ENCODE measurements around the gene IL12RB2.

Gene IL12RB2

DNA sequence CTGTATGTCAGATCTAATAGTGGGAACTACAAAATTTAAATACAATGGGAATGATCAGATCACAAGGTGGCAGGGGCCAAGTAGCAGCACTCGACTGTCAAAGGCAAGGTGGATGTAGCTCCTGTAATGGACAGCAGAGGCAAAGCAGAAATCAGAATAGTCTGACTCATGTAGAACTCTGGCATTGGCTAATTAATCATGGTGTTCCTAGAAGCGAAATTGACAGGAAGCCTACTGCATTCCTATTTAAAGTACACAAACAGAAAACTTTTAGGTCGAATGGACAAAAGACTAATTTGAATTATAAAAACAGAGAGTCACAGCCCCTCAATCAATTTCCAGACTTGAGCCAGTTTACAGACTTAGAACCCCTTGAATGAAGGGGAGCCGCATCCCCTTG, 17.4 kb upstream of the IL12RB2 start:
- H3K4me1 ChIP-seq (ENCODE audit: control insufficient read depth, insufficient read depth, low read depth, low read length), result no peaks in the 10 kb centered on the region
- H3K4me3 ChIP-seq (ENCODE audit: insufficient read depth in 1 of 2, low read depth in 1 of 2, low read length in 2 of 2), result no peak overlapping the region
- no peak overlapping the region for H2AK5ac ChIP-seq (ENCODE audit: low read length, severe bottlenecking)
- no peak overlapping the region for H3K14ac ChIP-seq (ENCODE audit: low read length in 2 of 2)
- no peak for DNase-seq
- no peak overlapping the region for H3K23ac ChIP-seq (ENCODE audit: low read length in 2 of 2)
- H3K27me3 ChIP-seq (ENCODE audit: control insufficient read depth in 1 of 2, insufficient read depth in 1 of 2, low read length in 2 of 2), result peaks cover 0 to 10% of the 10 kb centered on the region in 2 experiments
- no peak overlapping the region for H2BK12ac ChIP-seq (ENCODE audit: low read length in 2 of 2)
- H4K8ac ChIP-seq (ENCODE audit: low read length), result no peak overlapping the region
- H3K18ac ChIP-seq (ENCODE audit: low read depth in 1 of 2, low read length in 2 of 2), result no peak overlapping the region
- H3K9ac ChIP-seq (ENCODE audit: low read length), result no peak overlapping the region
- H2BK120ac ChIP-seq (ENCODE audit: low read depth, low read length), result no peak overlapping the region
- no peak overlapping the region for H3K4ac ChIP-seq (ENCODE audit: low read depth in 1 of 2, low read length in 2 of 2)
- H3K79me1 ChIP-seq (replicated peaks; ENCODE audit: low read length, poor library complexity, severe bottlenecking), result no peaks in the 10 kb centered on the region
- no peak overlapping the region for H3K27ac ChIP-seq (ENCODE audit: low read length, poor library complexity, severe bottlenecking)
- H2AFZ ChIP-seq (ENCODE audit: low read depth, low read length), result no peak overlapping the region
- H2BK5ac ChIP-seq (ENCODE audit: low read depth, low read length, poor library complexity, severe bottlenecking), result no peak overlapping the region
- H3K4me2 ChIP-seq (ENCODE audit: low read length, poor library complexity, severe bottlenecking), result no peak overlapping the region
- 56% methylated on average over 4 of the region's 4 CpGs for WGBS
- H2BK15ac ChIP-seq (ENCODE audit: low read depth, poor library complexity, severe bottlenecking), result no peak overlapping the region
- H4K91ac ChIP-seq (ENCODE audit: low read length), result no peak overlapping the region
- no peaks in the 10 kb centered on the region for H3K9me3 ChIP-seq (ENCODE audit: control insufficient read depth, low read length)
- no peaks in the 10 kb centered on the region for H3K36me3 ChIP-seq (ENCODE audit: control insufficient read depth in 1 of 2, insufficient read depth in 2 of 2, low read depth in 1 of 2, low read length in 2 of 2)

DNA sequence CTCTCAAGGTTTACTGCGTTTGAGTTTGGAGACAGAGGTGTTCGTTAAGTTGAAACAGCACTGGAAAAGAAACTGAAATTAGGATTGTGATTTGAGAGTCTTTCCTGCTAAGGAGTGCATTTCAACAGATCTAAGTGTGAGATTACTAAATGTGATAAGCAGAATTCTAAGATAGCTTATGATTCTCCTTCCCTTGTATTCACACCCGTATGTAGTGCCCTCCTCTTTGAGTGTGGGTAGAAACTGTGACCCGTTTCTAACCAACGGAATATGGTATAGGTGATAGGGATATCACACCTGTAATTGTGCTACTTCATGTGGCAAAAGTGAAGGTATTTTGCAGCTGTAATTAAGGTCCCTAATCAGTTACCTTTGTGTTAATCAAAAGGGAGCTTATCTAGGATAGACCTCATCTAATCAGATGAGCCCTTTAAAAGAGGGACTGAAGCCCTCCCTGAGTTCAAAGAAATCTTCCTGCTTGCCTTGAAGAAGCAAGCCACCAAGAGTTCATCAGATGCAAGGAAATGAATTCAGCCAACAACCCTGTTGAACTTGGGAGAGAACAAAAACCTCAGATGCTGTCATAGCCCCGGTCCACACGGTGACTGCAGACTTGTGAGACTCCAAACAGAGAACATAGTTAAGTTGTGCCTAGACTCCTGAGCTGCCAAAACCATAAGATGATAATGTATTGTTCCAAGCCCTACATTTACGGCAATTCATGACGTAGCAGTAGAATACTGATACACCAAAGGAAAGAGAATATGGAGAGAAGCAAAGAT, 12.6 kb upstream of the IL12RB2 start:
- Histone ChIP-seq H2BK120ac (ENCODE audit: low read depth, low read length) (no peak overlapping the region), H4K91ac (ENCODE audit: low read length) (no peak overlapping the region), H2BK15ac (ENCODE audit: low read depth, poor library complexity, severe bottlenecking) (no peak overlapping the region), H2AFZ (ENCODE audit: low read depth, low read length) (no peak overlapping the region), H2AK5ac (ENCODE audit: low read length, severe bottlenecking) (no peak overlapping the region), H3K79me1 (replicated peaks; ENCODE audit: low read length, poor library complexity, severe bottlenecking) (no peaks in the 10 kb centered on the region), H3K27me3 (ENCODE audit: control insufficient read depth in 1 of 2, insufficient read depth in 1 of 2, low read length in 2 of 2) (peaks cover 0 to 12% of the 10 kb centered on the region in 2 experiments), H2BK12ac (ENCODE audit: low read length in 2 of 2) (no peak overlapping the region), H3K4me2 (ENCODE audit: low read length, poor library complexity, severe bottlenecking) (no peak overlapping the region), H3K4me3 (ENCODE audit: insufficient read depth in 1 of 2, low read depth in 1 of 2, low read length in 2 of 2) (no peak overlapping the region), H3K36me3 (ENCODE audit: control insufficient read depth in 1 of 2, insufficient read depth in 2 of 2, low read depth in 1 of 2, low read length in 2 of 2) (no peaks in the 10 kb centered on the region), H3K27ac (ENCODE audit: low read length, poor library complexity, severe bottlenecking) (no peak overlapping the region), H3K18ac (ENCODE audit: low read depth in 1 of 2, low read length in 2 of 2) (no peak overlapping the region), H3K9me3 (ENCODE audit: control insufficient read depth, low read length) (no peaks in the 10 kb centered on the region), H3K4ac (ENCODE audit: low read depth in 1 of 2, low read length in 2 of 2) (no peak overlapping the region), H3K14ac (ENCODE audit: low read length in 2 of 2) (no peak overlapping the region), H3K4me1 (ENCODE audit: control insufficient read depth, insufficient read depth, low read depth, low read length) (no peaks in the 10 kb centered on the region), H2BK5ac (ENCODE audit: low read depth, low read length, poor library complexity, severe bottlenecking) (no peak overlapping the region), H3K9ac (ENCODE audit: low read length) (no peak overlapping the region), H3K23ac (ENCODE audit: low read length in 2 of 2) (no peak overlapping the region), H4K8ac (ENCODE audit: low read length) (no peak overlapping the region)
- 86% methylated on average over 7 of the region's 9 CpGs for whole genome bisulfite sequencing
- no peak for DNase-seq

DNA sequence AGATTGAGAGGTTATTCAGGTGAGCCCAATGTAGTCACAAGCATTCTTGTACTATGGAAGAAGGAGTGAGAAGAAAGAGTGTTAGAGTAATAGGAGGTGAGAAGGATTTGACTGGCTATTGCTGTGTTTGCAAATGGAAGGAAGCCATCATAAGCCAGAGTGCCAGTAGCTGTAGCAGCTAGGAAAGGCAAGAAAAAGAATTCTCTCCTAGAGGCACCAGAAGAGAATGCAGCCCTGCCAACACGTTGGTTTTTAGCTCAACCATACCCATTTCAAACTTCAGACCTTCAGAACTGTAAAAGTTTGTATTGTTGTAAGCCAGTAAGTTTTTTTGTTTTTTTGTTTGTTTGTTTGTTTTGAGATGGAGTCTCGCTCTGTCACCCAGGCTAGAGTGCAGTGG, 8.9 kb upstream of the IL12RB2 start:
- Histone ChIP-seq H3K27ac (ENCODE audit: low read length, poor library complexity, severe bottlenecking) (no peak overlapping the region), H2BK120ac (ENCODE audit: low read depth, low read length) (no peak overlapping the region), H3K23ac (ENCODE audit: low read length in 2 of 2) (no peak overlapping the region), H3K14ac (ENCODE audit: low read length in 2 of 2) (no peak overlapping the region), H2AK5ac (ENCODE audit: low read length, severe bottlenecking) (no peak overlapping the region), H3K4me1 (ENCODE audit: control insufficient read depth, insufficient read depth, low read depth, low read length) (no peaks in the 10 kb centered on the region), H2BK15ac (ENCODE audit: low read depth, poor library complexity, severe bottlenecking) (no peak overlapping the region), H4K91ac (ENCODE audit: low read length) (no peak overlapping the region), H3K9ac (ENCODE audit: low read length) (no peak overlapping the region), H3K18ac (ENCODE audit: low read depth in 1 of 2, low read length in 2 of 2) (no peak overlapping the region), H3K4ac (ENCODE audit: low read depth in 1 of 2, low read length in 2 of 2) (no peak overlapping the region), H2BK12ac (ENCODE audit: low read length in 2 of 2) (no peak overlapping the region), H3K36me3 (ENCODE audit: control insufficient read depth in 1 of 2, insufficient read depth in 2 of 2, low read depth in 1 of 2, low read length in 2 of 2) (no peaks in the 10 kb centered on the region), H3K4me2 (ENCODE audit: low read length, poor library complexity, severe bottlenecking) (no peak overlapping the region), H3K79me1 (replicated peaks; ENCODE audit: low read length, poor library complexity, severe bottlenecking) (no peaks in the 10 kb centered on the region), H4K8ac (ENCODE audit: low read length) (no peak overlapping the region), H2AFZ (ENCODE audit: low read depth, low read length) (no peak overlapping the region), H3K4me3 (ENCODE audit: insufficient read depth in 1 of 2, low read depth in 1 of 2, low read length in 2 of 2) (no peak overlapping the region), H3K27me3 (ENCODE audit: control insufficient read depth in 1 of 2, insufficient read depth in 1 of 2, low read length in 2 of 2) (peaks cover 0 to 12% of the 10 kb centered on the region in 2 experiments), H3K9me3 (ENCODE audit: control insufficient read depth, low read length) (no peaks in the 10 kb centered on the region), H2BK5ac (ENCODE audit: low read depth, low read length, poor library complexity, severe bottlenecking) (no peak overlapping the region)
- no CpG with 5 or more reads among the region's 2 CpGs for WGBS
- no peak for DNase-seq

DNA sequence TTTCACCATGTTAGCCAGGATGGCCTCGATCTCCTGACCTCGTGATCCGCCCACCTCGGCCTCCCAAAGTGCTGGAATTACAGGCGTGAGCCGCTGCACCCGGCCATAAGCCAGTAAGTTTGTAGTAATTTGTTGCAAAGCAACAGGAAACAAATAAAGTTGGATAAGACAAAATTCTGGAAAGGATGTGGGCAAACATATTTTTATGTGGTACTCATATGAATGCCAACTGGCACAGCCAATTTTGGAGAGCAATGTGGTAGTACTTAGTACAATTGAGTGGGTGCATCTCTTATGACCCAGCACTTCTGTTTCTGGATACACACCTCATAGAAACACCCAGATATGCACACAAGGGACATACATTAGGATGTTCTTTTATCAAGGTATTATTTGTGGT, 8.4 kb upstream of the IL12RB2 start:
- DNase-seq, result no peak
- H3K27ac ChIP-seq (ENCODE audit: low read length, poor library complexity, severe bottlenecking), result no peak overlapping the region
- no peak overlapping the region for H4K91ac ChIP-seq (ENCODE audit: low read length)
- H2BK120ac ChIP-seq (ENCODE audit: low read depth, low read length), result no peak overlapping the region
- H3K4me2 ChIP-seq (ENCODE audit: low read length, poor library complexity, severe bottlenecking), result no peak overlapping the region
- H3K14ac ChIP-seq (ENCODE audit: low read length in 2 of 2), result no peak overlapping the region
- no peaks in the 10 kb centered on the region for H3K36me3 ChIP-seq (ENCODE audit: control insufficient read depth in 1 of 2, insufficient read depth in 2 of 2, low read depth in 1 of 2, low read length in 2 of 2)
- no peaks in the 10 kb centered on the region for H3K4me1 ChIP-seq (ENCODE audit: control insufficient read depth, insufficient read depth, low read depth, low read length)
- WGBS, result 98% methylated on average over 7 of the region's 7 CpGs
- no peak overlapping the region for H2BK15ac ChIP-seq (ENCODE audit: low read depth, poor library complexity, severe bottlenecking)
- no peak overlapping the region for H3K9ac ChIP-seq (ENCODE audit: low read length)
- no peaks in the 10 kb centered on the region for H3K79me1 ChIP-seq (replicated peaks; ENCODE audit: low read length, poor library complexity, severe bottlenecking)
- no peak overlapping the region for H2BK12ac ChIP-seq (ENCODE audit: low read length in 2 of 2)
- no peak overlapping the region for H2BK5ac ChIP-seq (ENCODE audit: low read depth, low read length, poor library complexity, severe bottlenecking)
- H4K8ac ChIP-seq (ENCODE audit: low read length), result no peak overlapping the region
- no peak overlapping the region for H3K4ac ChIP-seq (ENCODE audit: low read depth in 1 of 2, low read length in 2 of 2)
- H3K4me3 ChIP-seq (ENCODE audit: insufficient read depth in 1 of 2, low read depth in 1 of 2, low read length in 2 of 2), result no peak overlapping the region
- H3K9me3 ChIP-seq (ENCODE audit: control insufficient read depth, low read length), result no peaks in the 10 kb centered on the region
- no peak overlapping the region for H2AK5ac ChIP-seq (ENCODE audit: low read length, severe bottlenecking)
- H3K23ac ChIP-seq (ENCODE audit: low read length in 2 of 2), result no peak overlapping the region
- no peak overlapping the region for H2AFZ ChIP-seq (ENCODE audit: low read depth, low read length)
- no peak overlapping the region for H3K18ac ChIP-seq (ENCODE audit: low read depth in 1 of 2, low read length in 2 of 2)
- peaks cover 0 to 12% of the 10 kb centered on the region in 2 experiments for H3K27me3 ChIP-seq (ENCODE audit: control insufficient read depth in 1 of 2, insufficient read depth in 1 of 2, low read length in 2 of 2)

Measured in mesenchymal stem cell (in vitro differentiated cells and primary cell).